H1 (cell line): ENCODE measurements around the gene SVIL.

Source experiments
- CHD1 ChIP-seq: IDR thresholded peaks from 2 replicates; pipeline ENCODE4 v1.6.1; 2012; ENCODE audit warnings: low read depth, low read length, improper control_type of control experiment
- CHD2 ChIP-seq: IDR thresholded peaks from 2 replicates; pipeline ENCODE4 v1.6.1; 2012; ENCODE audit warnings: low read length, improper control_type of control experiment
- CREB1 ChIP-seq: IDR thresholded peaks from 2 replicates; pipeline ENCODE4 v1.6.1; 2012; ENCODE audit warnings: inconsistent platforms
- EP300 ChIP-seq, 2 experiments: IDR thresholded peaks; 1 replicate in 1 of 2; 2 replicates in 1 of 2; pipeline ENCODE4 v1.6.1; 2011 to 2012; ENCODE audit warnings: low read depth in 2 of 2, low read length in 2 of 2, mild to moderate bottlenecking in 2 of 2, borderline replicate concordance in 1 of 2, inconsistent platforms in 1 of 2, moderate library complexity in 1 of 2
- EZH2 ChIP-seq: fragments of 200-600 bp; sonication (generic); IDR thresholded peaks from 2 replicates; pipeline ENCODE4 v1.7.1; 2012; ENCODE audit warnings: low read depth, mild to moderate bottlenecking, moderate library complexity, low read length, inconsistent platforms; ENCODE audit not compliant: severe bottlenecking
- KDM1A ChIP-seq: fragments of 200-600, 300-600 bp; sonication (generic); IDR thresholded peaks from 2 replicates; pipeline ENCODE4 v1.7.1; 2016; ENCODE audit warnings: mild to moderate bottlenecking, low read length, borderline replicate concordance
- POLR2A ChIP-seq, 2 experiments: IDR thresholded peaks; 1 replicate in 1 of 2; 2 replicates in 1 of 2; pipeline ENCODE4 v1.6.1; 2011; ENCODE audit warnings: low read depth in 2 of 2, low read length in 2 of 2, mild to moderate bottlenecking in 2 of 2; ENCODE audit errors: control extremely low read depth in 1 of 2
- POLR2AphosphoS5 ChIP-seq: IDR thresholded peaks from 2 replicates; pipeline ENCODE4 v1.6.1; 2011; ENCODE audit warnings: low read depth, low read length
- RBBP5 ChIP-seq: IDR thresholded peaks from 2 replicates; pipeline ENCODE4 v1.7.1; 2012; ENCODE audit warnings: low read depth, mild to moderate bottlenecking, inconsistent platforms, low read length, moderate library complexity, borderline replicate concordance
- RFX5 ChIP-seq: IDR thresholded peaks from 2 replicates; pipeline ENCODE4 v1.6.1; 2011; ENCODE audit warnings: low read depth, low read length, improper control_type of control experiment, borderline replicate concordance
- SIN3A ChIP-seq, 2 experiments: IDR thresholded peaks in 1 of 2; conservative IDR thresholded peaks in 1 of 2; 2 replicates each; pipeline ENCODE4 v1.6.1; 2011 to 2012; ENCODE audit warnings: low read length in 2 of 2, improper control_type of control experiment in 1 of 2, low read depth in 1 of 2, mild to moderate bottlenecking in 1 of 2
- SUZ12 ChIP-seq: fragments of 200-600 bp; sonication (generic); IDR thresholded peaks from 2 replicates; pipeline ENCODE4 v1.6.1; 2012; ENCODE audit warnings: mild to moderate bottlenecking, inconsistent platforms, low read length, moderate library complexity, mixed read lengths
- TF ChIP-seq, protein P1 (sequence below): IDR thresholded peaks from 2 replicates; pipeline ENCODE4 v1.6.1; 2011; ENCODE audit warnings: low read length, improper control_type of control experiment
- TF ChIP-seq, protein P2 (sequence below), 3 experiments: IDR thresholded peaks; 1 replicate in 2 of 3; 2 replicates in 1 of 3; pipeline versions ENCODE4 v1.5.1 to v1.6.1; 2011; ENCODE audit warnings: low read length in 3 of 3, mild to moderate bottlenecking in 3 of 3, inconsistent platforms in 2 of 3, low read depth in 1 of 3, moderate library complexity in 1 of 3; ENCODE audit not compliant: insufficient read depth in 1 of 3; ENCODE audit errors: control extremely low read depth in 1 of 3

DNA sequence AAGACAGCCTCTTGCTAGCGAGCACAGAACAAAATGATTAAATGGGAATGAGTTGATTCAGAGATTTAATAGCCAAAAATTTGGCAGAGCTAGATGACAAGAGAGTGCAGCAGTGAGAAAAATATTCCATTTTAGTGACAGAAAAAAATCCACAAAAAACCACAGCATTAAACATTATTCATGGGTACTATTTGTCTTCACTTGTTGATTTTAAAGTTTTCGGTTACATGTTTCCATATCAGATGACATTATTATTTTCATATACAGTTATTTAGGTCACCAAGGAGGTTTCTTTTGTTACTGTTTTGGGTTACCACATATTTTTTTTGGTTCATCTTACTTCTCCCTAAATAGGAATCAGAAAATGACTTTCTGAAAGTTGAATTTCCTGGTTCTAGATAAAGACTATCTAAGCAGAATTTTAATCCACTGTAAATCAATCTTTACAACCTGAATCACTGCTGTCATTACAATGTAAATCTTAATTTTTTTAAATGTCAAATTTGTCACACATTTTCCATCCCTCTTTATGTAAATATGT lies 87.9 kb downstream of the SVIL start:
- TF ChIP-seq CREB1 (no peak), CHD2 (no peak), EZH2 (no peak), SUZ12 (no peak), POLR2A (IDR thresholded peaks at IDR 0.05; ENCODE audit: control extremely low read depth in 1 of 2, low read depth in 2 of 2, low read length in 2 of 2) (no peak), RBBP5 (no peak), RFX5 (no peak), CHD1 (no peak), POLR2AphosphoS5 (no peak), KDM1A (no peak), EP300 (IDR thresholded peaks at IDR 0.05; ENCODE audit: borderline replicate concordance in 1 of 2, low read depth in 2 of 2, low read length in 2 of 2) (no peak), SIN3A (conservative IDR thresholded peaks at IDR 0.05 in 1 of 2, IDR thresholded peaks at IDR 0.05 in 1 of 2; ENCODE audit: low read depth in 1 of 2, low read length in 2 of 2) (no peak)
- TF ChIP-seq, protein P1, sequence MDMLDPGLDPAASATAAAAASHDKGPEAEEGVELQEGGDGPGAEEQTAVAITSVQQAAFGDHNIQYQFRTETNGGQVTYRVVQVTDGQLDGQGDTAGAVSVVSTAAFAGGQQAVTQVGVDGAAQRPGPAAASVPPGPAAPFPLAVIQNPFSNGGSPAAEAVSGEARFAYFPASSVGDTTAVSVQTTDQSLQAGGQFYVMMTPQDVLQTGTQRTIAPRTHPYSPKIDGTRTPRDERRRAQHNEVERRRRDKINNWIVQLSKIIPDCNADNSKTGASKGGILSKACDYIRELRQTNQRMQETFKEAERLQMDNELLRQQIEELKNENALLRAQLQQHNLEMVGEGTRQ: no peak
- TF ChIP-seq, protein P2, sequence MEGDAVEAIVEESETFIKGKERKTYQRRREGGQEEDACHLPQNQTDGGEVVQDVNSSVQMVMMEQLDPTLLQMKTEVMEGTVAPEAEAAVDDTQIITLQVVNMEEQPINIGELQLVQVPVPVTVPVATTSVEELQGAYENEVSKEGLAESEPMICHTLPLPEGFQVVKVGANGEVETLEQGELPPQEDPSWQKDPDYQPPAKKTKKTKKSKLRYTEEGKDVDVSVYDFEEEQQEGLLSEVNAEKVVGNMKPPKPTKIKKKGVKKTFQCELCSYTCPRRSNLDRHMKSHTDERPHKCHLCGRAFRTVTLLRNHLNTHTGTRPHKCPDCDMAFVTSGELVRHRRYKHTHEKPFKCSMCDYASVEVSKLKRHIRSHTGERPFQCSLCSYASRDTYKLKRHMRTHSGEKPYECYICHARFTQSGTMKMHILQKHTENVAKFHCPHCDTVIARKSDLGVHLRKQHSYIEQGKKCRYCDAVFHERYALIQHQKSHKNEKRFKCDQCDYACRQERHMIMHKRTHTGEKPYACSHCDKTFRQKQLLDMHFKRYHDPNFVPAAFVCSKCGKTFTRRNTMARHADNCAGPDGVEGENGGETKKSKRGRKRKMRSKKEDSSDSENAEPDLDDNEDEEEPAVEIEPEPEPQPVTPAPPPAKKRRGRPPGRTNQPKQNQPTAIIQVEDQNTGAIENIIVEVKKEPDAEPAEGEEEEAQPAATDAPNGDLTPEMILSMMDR (IDR thresholded peaks at IDR 0.05; ENCODE audit: control extremely low read depth in 1 of 3, insufficient read depth in 1 of 3, low read depth in 1 of 3, low read length in 3 of 3): no peak
